Activated CD8-positive, alpha-beta T cell treated with anti-CD3 and anti-CD28 coated beads for 36 hours (primary cell): ENCODE data around the gene PLBD2. TPM values are rescaled to one million over a fixed set of nuclear protein-coding genes. Genes with fewer than 3 reads are reported as not detected.

ENCODE experiments used
- ATAC-seq: fragments of 200-7000 bp; cut with Tn5 transposase; one replicate; pipeline ENCODE4 v1.10.0; 2021; ENCODE audit warnings: mild to moderate bottlenecking, moderate library complexity
- CTCF ChIA-PET: fragments of 350-600 bp; sonication (Branson Sonifier 250); formaldehyde crosslinking; loops from one replicate; lab custom pipeline; 2021; ENCODE audit warnings: antibody characterized with exemption; lab: Charles Lee
- POLR2A ChIA-PET: fragments of 350-600 bp; sonication (Branson Sonifier 250); formaldehyde crosslinking; loops from one replicate; lab custom pipeline; 2021; ENCODE audit warnings: antibody characterized with exemption; lab: Charles Lee
- DNase-seq: peaks from one replicate; pipeline ENCODE4 v3.0.0-alpha.2; 2020
- H3K27ac Mint-ChIP-seq: one replicate; pipeline ENCODE4 v1.8.0; 2021; ENCODE audit warnings: mild to moderate bottlenecking, mixed read lengths
- H3K27me3 Mint-ChIP-seq: one replicate; pipeline ENCODE4 v1.8.0; 2021; ENCODE audit warnings: mixed read lengths
- H3K36me3 Mint-ChIP-seq: one replicate; pipeline ENCODE4 v1.8.0; 2021; ENCODE audit warnings: low read depth, mixed read lengths
- H3K4me1 Mint-ChIP-seq: one replicate; pipeline ENCODE4 v1.8.0; 2021; ENCODE audit warnings: low read depth, mixed read lengths
- H3K4me3 Mint-ChIP-seq: one replicate; pipeline ENCODE4 v1.8.0; 2021; ENCODE audit warnings: mild to moderate bottlenecking, moderate library complexity, mixed read lengths
- H3K9me3 Mint-ChIP-seq: one replicate; pipeline ENCODE4 v1.8.0; 2021; ENCODE audit warnings: mixed read lengths
- intact Hi-C: fragments of 100-400 bp; cut with micrococcal nuclease; formaldehyde crosslinking; loops from one replicate; pipeline ENCODE4 v1.10.0; 2022
- total RNA-seq, 2 experiments: library from RNA; stranded (reverse); gene quantifications; one replicate each; pipeline ENCODE4 v1.2.3, GENCODE V29; 2021
- TF ChIP-seq, protein P1 (sequence below): fragments of 200-600 bp; IDR thresholded peaks from one replicate; pipeline ENCODE4 v1.8.0; 2022; ENCODE audit warnings: antibody characterized with exemption, mild to moderate bottlenecking

The PLBD2 gene
- total RNA-seq, 2 experiments from 2014 or later, result 13.5 to 13.9 TPM

DNA sequence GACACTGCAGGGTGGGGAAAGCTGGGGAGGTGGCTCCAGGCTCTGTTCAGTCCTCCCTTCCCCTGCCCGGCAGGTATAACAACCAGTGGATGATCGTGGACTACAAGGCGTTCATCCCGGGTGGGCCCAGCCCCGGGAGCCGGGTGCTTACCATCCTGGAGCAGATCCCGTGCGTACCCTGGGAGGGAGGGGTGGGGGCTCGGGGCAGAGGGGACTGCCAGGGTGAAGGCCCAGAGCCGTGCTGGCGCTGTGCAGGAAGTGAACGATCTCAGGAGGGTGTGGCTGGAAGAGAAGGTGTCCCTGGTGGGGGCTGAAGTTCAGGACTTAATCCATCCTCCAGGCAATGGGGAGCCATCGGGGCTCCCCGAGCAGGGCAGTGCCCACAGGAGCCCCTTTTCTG lies 26.4 kb downstream of the PLBD2 start:
- no peaks in the 10 kb centered on the region for H3K9me3 Mint-ChIP-seq
- TF ChIP-seq, protein P1, sequence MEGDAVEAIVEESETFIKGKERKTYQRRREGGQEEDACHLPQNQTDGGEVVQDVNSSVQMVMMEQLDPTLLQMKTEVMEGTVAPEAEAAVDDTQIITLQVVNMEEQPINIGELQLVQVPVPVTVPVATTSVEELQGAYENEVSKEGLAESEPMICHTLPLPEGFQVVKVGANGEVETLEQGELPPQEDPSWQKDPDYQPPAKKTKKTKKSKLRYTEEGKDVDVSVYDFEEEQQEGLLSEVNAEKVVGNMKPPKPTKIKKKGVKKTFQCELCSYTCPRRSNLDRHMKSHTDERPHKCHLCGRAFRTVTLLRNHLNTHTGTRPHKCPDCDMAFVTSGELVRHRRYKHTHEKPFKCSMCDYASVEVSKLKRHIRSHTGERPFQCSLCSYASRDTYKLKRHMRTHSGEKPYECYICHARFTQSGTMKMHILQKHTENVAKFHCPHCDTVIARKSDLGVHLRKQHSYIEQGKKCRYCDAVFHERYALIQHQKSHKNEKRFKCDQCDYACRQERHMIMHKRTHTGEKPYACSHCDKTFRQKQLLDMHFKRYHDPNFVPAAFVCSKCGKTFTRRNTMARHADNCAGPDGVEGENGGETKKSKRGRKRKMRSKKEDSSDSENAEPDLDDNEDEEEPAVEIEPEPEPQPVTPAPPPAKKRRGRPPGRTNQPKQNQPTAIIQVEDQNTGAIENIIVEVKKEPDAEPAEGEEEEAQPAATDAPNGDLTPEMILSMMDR, result no peak
- CTCF ChIA-PET, result interaction anchor here (0.9 kb wide), 1 partner anchor 13 kb away, joined by 3 read pairs; no protein-coding TSS in a partner anchor

DNA sequence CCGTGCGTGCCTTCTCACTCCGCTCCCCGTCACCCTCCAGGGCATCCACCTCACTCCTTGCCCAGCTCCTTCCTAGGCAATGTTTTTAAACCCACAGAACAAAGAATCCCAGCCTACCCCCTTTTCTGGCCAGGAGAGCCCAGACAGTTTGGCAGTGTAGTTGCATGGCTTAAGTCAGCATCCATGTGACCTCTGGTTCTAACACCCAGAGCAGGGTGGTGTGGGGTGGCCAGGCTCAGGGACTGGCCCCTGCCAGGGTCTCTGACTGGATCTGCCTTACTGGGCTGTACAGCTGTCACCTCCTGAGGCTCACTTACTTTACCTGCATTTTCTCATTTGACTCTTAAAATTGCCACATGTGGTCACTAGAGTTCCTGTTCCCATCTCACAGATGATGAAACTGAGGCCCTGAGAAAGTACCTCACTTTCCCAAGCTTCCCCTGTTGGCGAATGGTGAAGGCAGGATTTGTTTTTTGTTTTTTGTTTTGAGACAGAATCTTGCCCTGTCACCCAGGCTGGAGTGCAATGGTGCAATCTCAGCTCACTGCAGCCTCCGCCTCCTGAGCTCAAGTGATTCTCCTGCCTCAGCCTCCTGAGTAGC lies 27.0 kb downstream of the PLBD2 start:
- TF ChIP-seq, protein P1, result no peak
- H3K27me3 Mint-ChIP-seq, result no peaks in the 10 kb centered on the region
- no peak for ATAC-seq
- DNase-seq, result no peak
- no peak overlapping the region for H3K27ac Mint-ChIP-seq
- no peaks in the 10 kb centered on the region for H3K4me1 Mint-ChIP-seq
- intact Hi-C loops, result no loop called here
- peaks cover 9% of the 10 kb centered on the region for H3K36me3 Mint-ChIP-seq
- ChIA-PET CTCF (interaction anchor here (0.9 kb wide), 1 partner anchor 13 kb away, joined by 3 read pairs; no protein-coding TSS in a partner anchor), POLR2A (no interaction called here)
- no peak overlapping the region for H3K4me3 Mint-ChIP-seq
- H3K9me3 Mint-ChIP-seq, result no peaks in the 10 kb centered on the region

More for the DNA sequence above, 26.4 kb downstream of the PLBD2 start:
- Mint-ChIP-seq H3K36me3 (peaks cover 9% of the 10 kb centered on the region), H3K4me3 (no peak overlapping the region), H3K27me3 (no peaks in the 10 kb centered on the region), H3K27ac (no peak overlapping the region), H3K4me1 (no peaks in the 10 kb centered on the region)
- intact Hi-C loops, result no loop called here
- ATAC-seq, result no peak
- DNase-seq, result no peak
- POLR2A ChIA-PET, result no interaction called here

GRCh38 chr12:113386866-113387566 lies 28.6 kb downstream of the PLBD2 start:
- no peak overlapping the region for H3K4me3 Mint-ChIP-seq
- no peaks in the 10 kb centered on the region for H3K9me3 Mint-ChIP-seq
- intact Hi-C loops, result no loop called here
- CTCF ChIA-PET, result no interaction called here
- DNase-seq (no peak), ATAC-seq (no peak)
- H3K4me1 Mint-ChIP-seq, result no peaks in the 10 kb centered on the region
- H3K27me3 Mint-ChIP-seq, result no peaks in the 10 kb centered on the region
- no peak overlapping the region for H3K27ac Mint-ChIP-seq
- TF ChIP-seq, protein P1, result no peak
- H3K36me3 Mint-ChIP-seq, result peaks cover 9% of the 10 kb centered on the region
- POLR2A ChIA-PET, result no interaction called here

DNA sequence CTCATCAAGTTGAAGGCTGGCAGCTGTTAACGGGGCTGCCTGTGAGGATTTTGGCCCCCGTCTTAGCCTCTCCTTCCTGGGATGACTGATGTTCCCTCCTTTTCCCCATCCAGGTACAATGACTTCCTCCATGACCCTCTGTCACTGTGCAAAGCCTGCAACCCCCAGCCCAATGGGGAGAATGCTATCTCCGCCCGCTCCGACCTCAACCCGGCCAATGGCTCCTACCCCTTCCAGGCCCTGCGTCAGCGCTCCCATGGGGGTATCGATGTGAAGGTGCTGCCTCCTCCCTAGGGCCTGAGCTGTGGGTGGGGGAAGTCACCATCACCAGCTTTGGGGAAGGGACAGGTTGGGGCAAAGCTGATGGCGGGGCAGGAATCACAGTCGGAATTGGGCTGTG lies 29.2 kb downstream of the PLBD2 start:
- Mint-ChIP-seq H3K27ac (no peak overlapping the region), H3K4me3 (no peak overlapping the region), H3K4me1 (no peaks in the 10 kb centered on the region), H3K36me3 (peaks cover 9% of the 10 kb centered on the region), H3K9me3 (no peaks in the 10 kb centered on the region), H3K27me3 (no peaks in the 10 kb centered on the region)
- ChIA-PET POLR2A (no interaction called here), CTCF (no interaction called here)
- no peak for DNase-seq
- intact Hi-C loops, result no loop called here
- no peak for ATAC-seq
- TF ChIP-seq, protein P1, result no peak

DNA sequence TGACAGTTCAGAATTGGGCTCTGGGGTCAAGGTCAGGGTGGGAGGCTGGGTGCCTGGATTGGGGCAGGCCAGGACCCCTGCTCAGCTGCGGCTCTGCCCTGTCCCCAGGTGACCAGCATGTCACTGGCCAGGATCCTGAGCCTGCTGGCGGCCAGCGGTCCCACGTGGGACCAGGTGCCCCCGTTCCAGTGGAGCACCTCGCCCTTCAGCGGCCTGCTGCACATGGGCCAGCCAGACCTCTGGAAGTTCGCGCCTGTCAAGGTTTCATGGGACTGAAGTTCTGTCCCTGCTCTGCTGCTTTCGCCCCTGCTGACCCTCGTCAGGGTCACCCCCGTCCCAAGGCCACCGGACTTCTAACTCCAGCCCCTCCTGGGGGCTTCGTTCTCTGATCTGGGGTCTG lies 30.0 kb downstream of the PLBD2 start:
- Mint-ChIP-seq H3K36me3 (peaks cover 9% of the 10 kb centered on the region), H3K27me3 (no peaks in the 10 kb centered on the region), H3K4me3 (no peak overlapping the region), H3K9me3 (no peaks in the 10 kb centered on the region), H3K4me1 (no peaks in the 10 kb centered on the region), H3K27ac (no peak overlapping the region)
- CTCF ChIA-PET, result no interaction called here
- TF ChIP-seq, protein P1, result no peak
- intact Hi-C loops, result no loop called here
- DNase-seq (no peak), ATAC-seq (no peak)
- POLR2A ChIA-PET, result no interaction called here
